ENCODE data around the gene ANKRD29. TPM values are rescaled to one million over a fixed set of nuclear protein-coding genes. Genes with fewer than 3 reads are reported as not detected.

The ANKRD29 gene
- total RNA-seq, 4 donors from 2014 or later: 13.0 to 22.1 (median 16.8) TPM

- Histone ChIP-seq H3K9me3 (no peaks in the 10 kb centered on the region), H3K4me3 (no peak overlapping the region), H3K4me1 (no peaks in the 10 kb centered on the region), H3K27me3 (no peaks in the 10 kb centered on the region), H3K36me3 (no peaks in the 10 kb centered on the region), H3K27ac (no peak overlapping the region)
- 90 to 91% methylated on average over 2 of the region's 2 CpGs for WGBS, 2 donors
- no peak for DNase-seq (ENCODE audit: low spot score in 2 of 2)
- TF ChIP-seq POLR2A (IDR thresholded peaks at IDR 0.05): no peak
- TF ChIP-seq CTCF (IDR thresholded peaks at IDR 0.05): no peak
These were observed 69.0 kb downstream of the ANKRD29 start for GRCh38 chr18:23593720-23594119.

- 92 to 96% methylated on average over 2 of the region's 2 CpGs for WGBS, 2 donors
These were observed 69.8 kb downstream of the ANKRD29 start for GRCh38 chr18:23592911-23593310.

GRCh38 chr18:23591011-23591410 lies 71.7 kb downstream of the ANKRD29 start:
- WGBS, 2 donors: 36 to 63% methylated on average over 1 of the region's 1 CpG
- Histone ChIP-seq H3K36me3 (no peaks in the 10 kb centered on the region), H3K4me1 (peaks cover 0 to 5% (median 0%) of the 10 kb centered on the region in 4 donors)

More at GRCh38 chr18:23592911-23593310, 69.8 kb downstream of the ANKRD29 start:
- Histone ChIP-seq H3K9me3 (no peaks in the 10 kb centered on the region), H3K27me3 (no peaks in the 10 kb centered on the region), H3K4me1 (no peaks in the 10 kb centered on the region), H3K27ac (no peak overlapping the region), H3K4me3 (no peak overlapping the region), H3K36me3 (no peaks in the 10 kb centered on the region)
- no peak for DNase-seq (ENCODE audit: low spot score in 2 of 2)
- no peak for TF ChIP-seq POLR2A (IDR thresholded peaks at IDR 0.05)
- TF ChIP-seq EP300 (IDR thresholded peaks at IDR 0.05): no peak
- no peak for TF ChIP-seq CTCF (IDR thresholded peaks at IDR 0.05)

GRCh38 chr18:23588836-23589560 lies 73.7 kb downstream of the ANKRD29 start:
- H3K27ac ChIP-seq: no peak overlapping the region
- 79 to 86% methylated on average over 11 of the region's 11 CpGs for WGBS, 2 donors

More at GRCh38 chr18:23591011-23591410, 71.7 kb downstream of the ANKRD29 start:
- no peak for DNase-seq (ENCODE audit: low spot score in 2 of 2)
- Histone ChIP-seq H3K9me3 (no peaks in the 10 kb centered on the region), H3K27ac (no peak overlapping the region), H3K27me3 (no peaks in the 10 kb centered on the region), H3K4me3 (no peak overlapping the region)
- no peak for TF ChIP-seq POLR2A (IDR thresholded peaks at IDR 0.05)
- no peak for TF ChIP-seq CTCF (IDR thresholded peaks at IDR 0.05)
- TF ChIP-seq EP300 (IDR thresholded peaks at IDR 0.05): no peak

More at GRCh38 chr18:23588836-23589560, 73.7 kb downstream of the ANKRD29 start:
- Histone ChIP-seq H3K4me3 (no peak overlapping the region), H3K4me1 (peaks cover 0 to 23% (median 9%) of the 10 kb centered on the region in 4 donors), H3K9me3 (no peaks in the 10 kb centered on the region), H3K36me3 (no peaks in the 10 kb centered on the region), H3K27me3 (no peaks in the 10 kb centered on the region)
- no peak for DNase-seq (ENCODE audit: low spot score in 2 of 2)
- TF ChIP-seq EP300 (IDR thresholded peaks at IDR 0.05): no peak
- no peak for TF ChIP-seq CTCF (IDR thresholded peaks at IDR 0.05)
- no peak for TF ChIP-seq POLR2A (IDR thresholded peaks at IDR 0.05)
